IPS-15b (cell line): ENCODE results near the gene TJP1.

Experiments used
- H3K27me3 ChIP-seq: one replicate; pipeline ENCODE4 v1.6.1; 2013; ENCODE audit warnings: low read length; ENCODE audit not compliant: control insufficient read depth, insufficient read depth
- H3K36me3 ChIP-seq: one replicate; pipeline ENCODE4 v1.6.1; 2013; ENCODE audit warnings: low read length; ENCODE audit not compliant: control insufficient read depth, insufficient read depth
- H3K4me1 ChIP-seq: one replicate; pipeline ENCODE4 v1.6.1; 2013; ENCODE audit warnings: mild to moderate bottlenecking, low read length; ENCODE audit not compliant: control insufficient read depth, insufficient read depth
- H3K4me3 ChIP-seq: one replicate; pipeline ENCODE4 v1.5.1; 2013; ENCODE audit warnings: low read depth, low read length
- H3K9ac ChIP-seq: one replicate; pipeline ENCODE4 v1.6.1; 2013; ENCODE audit warnings: low read depth, mild to moderate bottlenecking, low read length
- H3K9me3 ChIP-seq: one replicate; pipeline ENCODE4 v1.6.1; 2013; ENCODE audit warnings: mild to moderate bottlenecking, low read length; ENCODE audit not compliant: control insufficient read depth, insufficient read depth

Gene TJP1

DNA sequence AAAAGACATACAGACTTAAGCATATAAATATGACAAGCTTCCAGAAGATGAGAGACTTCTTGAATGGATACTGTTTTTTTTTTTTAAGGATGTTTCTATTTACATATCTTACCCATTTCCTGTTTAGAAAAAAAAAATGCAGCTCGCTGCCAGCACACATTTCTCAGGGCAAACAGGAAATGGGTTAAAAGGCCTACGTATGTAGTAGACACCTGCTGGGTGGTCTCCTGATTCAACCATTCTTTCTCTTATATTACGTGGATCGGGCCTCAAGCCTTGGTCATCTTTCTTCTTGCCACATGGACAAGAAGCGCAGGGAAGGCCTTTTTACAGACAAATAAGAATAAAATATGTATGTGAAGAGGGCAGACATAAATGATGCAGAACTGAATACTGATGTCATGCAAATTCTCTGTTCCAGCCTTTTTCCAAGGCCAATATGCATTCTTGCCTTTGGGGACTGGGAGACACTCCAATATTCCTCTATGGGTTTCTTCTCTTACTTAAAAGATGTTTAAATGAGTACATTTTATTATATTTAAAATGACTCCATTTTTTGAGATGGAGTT lies 35.0 kb upstream of the TJP1 start:
- H3K9ac ChIP-seq: no peak overlapping the region
- H3K9me3 ChIP-seq: no peaks in the 10 kb centered on the region
- no peaks in the 10 kb centered on the region for H3K4me1 ChIP-seq
- H3K27me3 ChIP-seq: no peaks in the 10 kb centered on the region
- H3K36me3 ChIP-seq: no peaks in the 10 kb centered on the region
- no peak overlapping the region for H3K4me3 ChIP-seq

DNA sequence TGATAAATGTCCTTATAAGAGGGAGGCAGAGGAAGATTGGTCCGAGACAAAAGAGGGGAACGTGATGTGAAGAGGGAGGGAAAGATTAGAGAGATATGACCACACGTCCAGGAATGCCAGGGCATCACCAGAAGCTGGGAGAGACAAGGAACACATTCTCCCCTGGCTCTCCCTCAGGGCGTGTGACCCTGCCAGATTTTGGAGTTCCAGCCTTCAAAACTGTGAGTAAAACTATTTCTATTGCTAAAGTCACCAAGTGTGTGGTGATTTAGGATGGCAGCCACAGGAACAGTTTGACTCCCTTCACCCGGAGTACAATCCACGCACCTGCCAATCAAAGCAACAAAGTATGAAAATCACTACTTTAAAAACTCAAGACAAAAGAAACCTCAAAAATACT lies 32.1 kb upstream of the TJP1 start:
- Histone ChIP-seq H3K4me3 (no peak overlapping the region), H3K9ac (no peak overlapping the region), H3K27me3 (no peaks in the 10 kb centered on the region), H3K36me3 (no peaks in the 10 kb centered on the region), H3K9me3 (no peaks in the 10 kb centered on the region), H3K4me1 (no peaks in the 10 kb centered on the region)

DNA sequence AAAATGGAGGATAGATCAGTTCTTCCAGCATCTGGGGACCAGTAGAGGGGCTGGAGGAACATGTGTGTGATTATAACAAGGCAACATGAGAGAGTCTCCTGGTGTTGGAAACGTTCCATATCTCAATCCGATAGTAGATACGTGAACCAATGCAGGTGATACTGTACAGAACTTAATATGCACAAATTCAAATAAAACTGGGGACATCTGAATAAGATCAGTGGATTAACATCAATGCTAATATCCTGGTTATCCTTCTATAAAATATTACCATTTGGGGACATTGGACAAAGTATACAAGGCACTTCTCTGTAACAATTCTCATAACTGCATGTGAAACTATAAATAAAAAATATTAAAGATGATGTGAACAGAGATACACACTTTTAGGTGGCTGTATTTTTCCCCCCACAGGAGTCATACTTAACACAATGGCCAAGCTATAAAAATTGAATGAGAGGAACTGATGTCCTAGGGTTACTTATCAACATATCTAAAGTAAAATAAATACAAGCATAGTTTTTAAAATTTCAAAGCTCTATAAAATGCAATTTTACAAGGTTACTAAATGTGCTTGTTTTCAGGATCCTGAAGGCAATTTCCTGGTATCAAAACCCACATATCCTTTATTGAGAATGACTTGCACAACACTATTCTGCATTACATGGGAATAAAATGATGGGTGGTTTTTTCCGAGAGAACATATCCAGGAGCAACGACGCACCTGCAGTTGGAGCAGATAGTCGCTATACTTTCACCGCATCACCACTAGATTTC lies 31.1 kb upstream of the TJP1 start:
- Histone ChIP-seq H3K4me1 (no peaks in the 10 kb centered on the region), H3K9ac (no peak overlapping the region), H3K9me3 (no peaks in the 10 kb centered on the region), H3K36me3 (no peaks in the 10 kb centered on the region), H3K27me3 (no peaks in the 10 kb centered on the region), H3K4me3 (no peak overlapping the region)

DNA sequence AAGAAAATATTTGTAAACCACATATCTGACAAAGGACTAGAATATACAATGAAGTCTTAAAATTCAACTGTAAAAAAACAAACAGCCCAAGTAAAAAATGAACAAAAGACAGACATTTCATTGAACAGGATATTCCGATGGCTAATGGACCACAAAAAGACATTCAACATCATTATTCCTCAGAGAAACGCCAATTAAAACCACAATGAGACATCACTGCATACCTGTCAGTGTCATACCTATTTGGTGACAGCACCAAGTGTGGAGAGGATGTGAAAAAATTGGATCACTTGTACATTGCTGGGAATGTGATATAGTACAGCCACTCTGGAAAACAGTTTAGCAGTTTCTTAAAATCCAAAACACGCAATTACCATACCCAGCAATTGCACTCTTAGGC lies 29.9 kb upstream of the TJP1 start:
- H3K4me1 ChIP-seq: no peaks in the 10 kb centered on the region

DNA sequence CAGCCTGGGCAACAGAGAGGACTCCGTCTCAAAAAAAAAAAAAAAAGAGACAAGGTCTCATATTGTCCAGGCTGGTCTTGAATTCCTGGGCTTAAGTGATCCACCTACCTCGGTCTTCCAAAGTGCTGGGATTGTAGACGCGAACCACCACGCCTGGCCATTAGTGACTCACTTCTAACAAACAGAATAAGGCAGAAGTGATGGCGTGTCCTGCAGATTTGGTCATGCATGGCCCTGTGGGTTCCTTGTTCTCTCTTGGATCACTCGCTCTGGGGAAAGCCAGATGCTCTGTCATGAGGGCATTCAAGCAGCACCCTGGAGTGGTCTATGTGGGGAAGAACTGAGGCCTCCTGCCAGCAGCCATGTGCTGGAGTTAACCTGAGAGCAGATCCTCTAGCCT lies 27.4 kb upstream of the TJP1 start:
- no peak overlapping the region for H3K4me3 ChIP-seq
- H3K9me3 ChIP-seq: no peaks in the 10 kb centered on the region
- no peaks in the 10 kb centered on the region for H3K27me3 ChIP-seq
- H3K9ac ChIP-seq: no peak overlapping the region
- H3K36me3 ChIP-seq: no peaks in the 10 kb centered on the region
- no peaks in the 10 kb centered on the region for H3K4me1 ChIP-seq

More for the DNA sequence above, 29.9 kb upstream of the TJP1 start:
- H3K36me3 ChIP-seq: no peaks in the 10 kb centered on the region
- H3K9ac ChIP-seq: no peak overlapping the region
- no peaks in the 10 kb centered on the region for H3K9me3 ChIP-seq
- no peak overlapping the region for H3K4me3 ChIP-seq
- no peaks in the 10 kb centered on the region for H3K27me3 ChIP-seq

DNA sequence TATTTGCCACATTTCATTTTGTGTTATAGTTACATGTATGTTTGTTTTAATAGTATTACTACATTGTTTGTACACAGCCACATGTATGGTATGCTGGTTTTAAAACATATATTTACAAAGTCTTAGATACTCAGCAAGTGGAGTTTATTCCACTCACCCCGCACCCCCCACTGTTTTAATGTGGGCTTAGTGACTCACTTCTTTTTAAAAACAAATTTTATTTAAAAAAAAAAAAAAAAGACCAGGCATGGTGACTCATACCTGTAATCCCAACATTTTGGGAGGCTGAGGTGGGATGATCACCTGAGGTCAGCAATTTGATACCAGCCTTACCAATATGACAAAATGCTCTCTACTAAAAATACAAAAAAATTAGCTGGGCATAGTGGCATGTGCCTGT lies 26.9 kb upstream of the TJP1 start:
- Histone ChIP-seq H3K36me3 (no peaks in the 10 kb centered on the region), H3K4me1 (no peaks in the 10 kb centered on the region), H3K4me3 (no peak overlapping the region), H3K9me3 (no peaks in the 10 kb centered on the region), H3K27me3 (no peaks in the 10 kb centered on the region), H3K9ac (no peak overlapping the region)

DNA sequence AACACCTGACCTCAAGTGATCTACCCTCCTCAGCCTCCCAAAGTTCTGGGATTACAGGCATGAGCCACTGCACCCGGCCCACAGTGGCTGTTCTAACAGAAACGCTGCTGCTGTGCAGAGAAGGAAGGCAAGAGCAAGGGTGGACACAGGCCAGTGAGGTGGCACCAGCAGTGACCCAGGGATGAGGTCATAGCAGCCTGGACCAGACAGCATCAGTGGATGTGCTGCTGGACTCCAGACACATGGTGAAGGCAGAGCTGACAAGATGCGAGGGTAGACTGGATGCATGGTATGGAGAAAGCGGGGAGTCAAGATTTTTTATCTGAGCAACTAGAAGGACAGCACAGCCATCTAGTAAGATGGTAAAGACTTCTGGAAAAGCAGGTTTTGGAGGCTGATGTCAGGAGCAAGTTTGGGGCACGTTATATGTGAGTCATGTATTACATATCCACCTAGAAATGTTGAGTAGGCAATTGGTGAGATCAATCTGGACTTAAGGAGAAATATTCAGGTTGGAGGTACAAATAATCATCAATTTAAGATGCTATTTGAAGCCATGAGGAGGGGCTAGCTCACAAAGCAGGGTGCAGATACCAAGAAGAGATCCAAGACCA lies 22.1 kb upstream of the TJP1 start:
- Histone ChIP-seq H3K27me3 (no peaks in the 10 kb centered on the region), H3K9ac (no peak overlapping the region)

DNA sequence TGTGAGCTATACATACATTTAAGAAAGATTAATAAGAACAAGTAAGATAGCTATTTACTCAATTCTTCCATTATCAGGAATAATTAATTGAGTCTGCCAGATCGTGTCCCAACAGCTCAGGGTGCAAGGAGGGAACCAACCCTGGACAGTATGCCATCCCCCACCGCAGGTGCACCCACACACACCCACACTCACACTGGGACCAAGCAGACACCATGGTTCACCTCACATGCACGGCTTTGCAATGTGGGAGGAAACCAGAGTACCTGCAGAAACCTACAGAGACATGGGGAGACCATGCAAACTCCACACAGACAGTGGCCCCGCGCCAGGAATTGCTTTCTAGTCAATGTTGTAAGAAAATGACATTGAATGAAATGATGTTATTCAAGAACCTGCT lies 20.0 kb upstream of the TJP1 start:
- no peak overlapping the region for H3K9ac ChIP-seq
- no peaks in the 10 kb centered on the region for H3K27me3 ChIP-seq
- no peaks in the 10 kb centered on the region for H3K36me3 ChIP-seq
- H3K4me1 ChIP-seq: no peaks in the 10 kb centered on the region
- no peaks in the 10 kb centered on the region for H3K9me3 ChIP-seq
- no peak overlapping the region for H3K4me3 ChIP-seq

More for the DNA sequence above, 22.1 kb upstream of the TJP1 start:
- Histone ChIP-seq H3K4me1 (no peaks in the 10 kb centered on the region), H3K9me3 (no peaks in the 10 kb centered on the region), H3K4me3 (no peak overlapping the region), H3K36me3 (no peaks in the 10 kb centered on the region)

DNA sequence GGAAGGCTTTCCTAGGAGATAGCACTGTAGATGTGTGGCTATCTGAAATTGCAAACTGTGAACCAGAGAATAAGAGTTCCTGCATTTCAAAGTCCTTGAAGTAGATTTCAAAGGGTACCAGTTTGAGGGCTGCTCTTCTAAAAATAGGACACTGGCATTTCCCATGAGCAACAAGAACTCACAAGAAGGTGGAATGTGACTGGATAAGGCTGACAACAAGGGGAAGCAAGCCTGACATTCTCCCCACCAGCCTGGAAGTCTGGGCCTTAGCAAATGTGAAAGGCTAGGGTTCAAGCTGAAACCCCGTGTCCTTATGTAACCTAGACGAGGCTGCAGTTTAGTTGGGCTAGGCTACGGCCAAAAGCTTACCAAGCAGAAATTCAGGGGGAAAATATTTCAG lies 18.7 kb upstream of the TJP1 start:
- no peak overlapping the region for H3K4me3 ChIP-seq
- H3K36me3 ChIP-seq: no peaks in the 10 kb centered on the region
- no peak overlapping the region for H3K9ac ChIP-seq
- H3K9me3 ChIP-seq: no peaks in the 10 kb centered on the region
- no peaks in the 10 kb centered on the region for H3K27me3 ChIP-seq
- no peaks in the 10 kb centered on the region for H3K4me1 ChIP-seq

DNA sequence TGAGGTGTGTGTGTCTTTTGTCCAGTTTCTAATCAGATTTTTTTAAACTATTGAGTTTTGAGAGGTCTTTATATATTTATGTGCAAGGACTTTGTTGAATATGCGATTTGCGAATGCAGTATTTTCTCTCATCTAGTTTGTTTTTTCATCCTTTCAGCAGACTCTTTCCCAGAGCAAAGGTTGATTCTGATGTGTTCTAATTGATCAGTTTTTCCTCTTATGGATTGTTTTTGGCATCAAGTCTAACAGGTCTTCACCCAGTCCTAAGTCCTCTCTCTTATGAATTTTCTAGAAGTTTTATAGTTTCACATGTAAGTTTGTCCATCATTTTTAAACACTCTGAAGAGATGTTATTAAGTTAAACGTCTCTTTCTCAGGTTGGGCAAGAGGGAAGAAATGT lies 17.8 kb upstream of the TJP1 start:
- Histone ChIP-seq H3K27me3 (no peaks in the 10 kb centered on the region), H3K4me1 (no peaks in the 10 kb centered on the region), H3K9me3 (no peaks in the 10 kb centered on the region), H3K4me3 (no peak overlapping the region), H3K9ac (no peak overlapping the region), H3K36me3 (no peaks in the 10 kb centered on the region)

DNA sequence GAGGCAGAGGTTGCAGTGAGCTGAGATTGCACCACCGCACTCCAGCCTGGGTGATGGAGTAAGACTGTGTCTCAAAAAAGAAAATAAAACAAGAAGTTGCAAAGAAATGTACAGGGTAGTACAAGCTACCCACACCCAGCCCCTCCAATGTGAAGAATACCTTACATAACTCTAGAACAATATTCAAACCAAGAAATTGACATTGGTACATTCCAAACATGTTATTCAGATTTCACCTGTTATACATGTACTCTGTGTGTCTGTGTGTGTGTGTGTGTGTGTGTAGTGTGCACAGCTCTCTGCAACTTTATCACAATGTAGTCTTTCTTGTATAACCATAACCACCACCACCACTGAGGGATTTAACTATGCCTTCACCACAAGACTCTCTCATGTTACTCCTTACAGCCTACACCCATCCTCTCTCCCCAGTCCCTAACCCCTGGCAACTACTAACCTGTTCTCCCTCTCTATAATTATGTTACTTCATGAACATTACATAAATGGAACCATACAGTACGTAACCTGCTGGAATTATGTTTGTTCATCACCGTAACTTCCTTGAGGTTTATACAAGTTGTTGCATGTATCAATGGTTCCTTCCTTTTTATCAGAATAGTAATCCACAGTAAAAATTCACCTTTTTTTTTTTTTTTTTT lies 16.2 kb upstream of the TJP1 start:
- H3K9me3 ChIP-seq: no peaks in the 10 kb centered on the region
- no peak overlapping the region for H3K9ac ChIP-seq
- H3K27me3 ChIP-seq: no peaks in the 10 kb centered on the region
- H3K4me3 ChIP-seq: no peak overlapping the region
- no peaks in the 10 kb centered on the region for H3K4me1 ChIP-seq
- no peaks in the 10 kb centered on the region for H3K36me3 ChIP-seq

DNA sequence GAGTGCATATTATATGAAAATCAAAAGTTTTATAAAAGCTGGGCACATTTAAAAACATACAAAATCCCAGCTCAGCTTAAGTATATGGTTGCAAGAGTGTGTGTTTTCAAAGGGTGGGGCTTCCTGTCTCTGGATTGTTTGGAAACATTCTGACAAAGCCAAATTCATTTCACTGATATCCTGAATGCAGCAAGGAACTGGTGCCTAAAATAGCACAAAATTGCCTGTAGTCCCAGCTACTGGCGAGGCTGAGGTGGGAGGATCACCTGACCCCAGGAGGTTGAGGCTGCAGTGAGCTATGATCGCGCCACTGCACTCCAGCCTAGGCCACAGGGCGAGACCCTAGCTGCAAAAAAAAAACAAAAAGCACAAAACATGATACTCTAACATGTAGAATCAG lies 13.0 kb upstream of the TJP1 start:
- no peaks in the 10 kb centered on the region for H3K27me3 ChIP-seq
- H3K9ac ChIP-seq: no peak overlapping the region
- H3K36me3 ChIP-seq: no peaks in the 10 kb centered on the region
- no peaks in the 10 kb centered on the region for H3K9me3 ChIP-seq
- H3K4me3 ChIP-seq: no peak overlapping the region
- no peaks in the 10 kb centered on the region for H3K4me1 ChIP-seq
